Subcutaneous abdominal adipose tissue (tissue), 5 donors: ENCODE data around the gene ANAPC5.
"Not testable (repeated sequence)": the region's sequence is repeated elsewhere in the genome, so short reads cannot be mapped to it uniquely, and the experiment has no call there.

Source experiments
- H3K27ac ChIP-seq: one replicate; pipeline ENCODE4 v1.7.0; 2013; ENCODE audit warnings: low read depth, mild to moderate bottlenecking, inconsistent platforms, low read length, moderate library complexity
- H3K27me3 ChIP-seq, 5 donors: one replicate each; pipeline ENCODE4 v1.7.0; 2013; ENCODE audit warnings: low read length in 5 of 5, inconsistent platforms in 1 of 5; ENCODE audit not compliant: control insufficient read depth in 5 of 5, insufficient read depth in 4 of 5
- H3K36me3 ChIP-seq, 5 donors: one replicate each; pipeline ENCODE4 v1.7.0; 2013; ENCODE audit warnings: low read length in 5 of 5; ENCODE audit not compliant: control insufficient read depth in 5 of 5, insufficient read depth in 5 of 5
- H3K4me1 ChIP-seq, 5 donors: one replicate each; pipeline ENCODE4 v1.7.0; 2013; ENCODE audit warnings: low read length in 5 of 5, mild to moderate bottlenecking in 3 of 5, moderate library complexity in 1 of 5; ENCODE audit not compliant: control insufficient read depth in 5 of 5, insufficient read depth in 5 of 5
- H3K4me3 ChIP-seq, 5 donors: one replicate each; pipeline ENCODE4 v1.7.0; 2013; ENCODE audit warnings: low read length in 5 of 5, low read depth in 1 of 5
- H3K9ac ChIP-seq, 5 donors: one replicate each; pipeline ENCODE4 v1.7.0; 2013; ENCODE audit warnings: low read length in 5 of 5, mild to moderate bottlenecking in 4 of 5, moderate library complexity in 3 of 5
- H3K9me3 ChIP-seq, 5 donors: one replicate each; pipeline ENCODE4 v1.7.0; 2013; ENCODE audit warnings: low read length in 5 of 5; ENCODE audit not compliant: control insufficient read depth in 5 of 5
- donor health status: healthy.
- donor health status: healthy.
- donor health status: healthy.
- donor health status: healthy.
- donor health status: healthy.

ANAPC5 gene

GRCh38 chr12:121323908-121324307 is 28.3 kb downstream of the ANAPC5 start:
- Histone ChIP-seq H3K27ac (no peak overlapping the region), H3K9ac (no peak overlapping the region), H3K4me3 (no peak overlapping the region), H3K36me3 (peaks cover 23 to 69% (median 56%) of the 10 kb centered on the region in 5 donors), H3K27me3 (no peaks in the 10 kb centered on the region), H3K9me3 (no peaks in the 10 kb centered on the region), H3K4me1 (peaks cover 0 to 15% (median 0%) of the 10 kb centered on the region in 5 donors)

GRCh38 chr12:121318121-121318520 is 34.1 kb downstream of the ANAPC5 start:
- Histone ChIP-seq H3K36me3 (peaks cover 6 to 43% (median 26%) of the 10 kb centered on the region in 5 donors), H3K9ac (no peak overlapping the region), H3K4me3 (no peak overlapping the region), H3K4me1 (peaks cover 0 to 2% (median 0%) of the 10 kb centered on the region in 5 donors), H3K27ac (no peak overlapping the region), H3K9me3 (no peaks in the 10 kb centered on the region), H3K27me3 (no peaks in the 10 kb centered on the region)

GRCh38 chr12:121314431-121314830 is 37.8 kb downstream of the ANAPC5 start:
- Histone ChIP-seq H3K36me3 (peaks cover 6 to 38% (median 26%) of the 10 kb centered on the region in 5 donors), H3K9me3 (no peaks in the 10 kb centered on the region), H3K9ac (no peak overlapping the region), H3K4me3 (no peak overlapping the region), H3K4me1 (peaks cover 0 to 6% (median 4%) of the 10 kb centered on the region in 5 donors), H3K27me3 (no peaks in the 10 kb centered on the region), H3K27ac (no peak overlapping the region)

GRCh38 chr12:121310231-121310630 is 42.0 kb downstream of the ANAPC5 start:
- peaks cover 3 to 23% (median 18%) of the 10 kb centered on the region in 5 donors for H3K36me3 ChIP-seq
- H3K27me3 ChIP-seq, H3K9me3 ChIP-seq, H3K4me1 ChIP-seq, H3K4me3 ChIP-seq, H3K9ac ChIP-seq, H3K27ac ChIP-seq: not testable (repeated sequence)

GRCh38 chr12:121307397-121307796 is 44.8 kb downstream of the ANAPC5 start:
- H3K36me3 ChIP-seq, result peaks cover 3 to 23% (median 18%) of the 10 kb centered on the region in 5 donors
- H3K27ac ChIP-seq, H3K9ac ChIP-seq, H3K4me1 ChIP-seq, H3K9me3 ChIP-seq, H3K4me3 ChIP-seq, H3K27me3 ChIP-seq: not testable (repeated sequence)

GRCh38 chr12:121304306-121304705 is 47.9 kb downstream of the ANAPC5 start:
- Histone ChIP-seq H3K36me3 (peaks cover 3 to 13% (median 11%) of the 10 kb centered on the region in 5 donors), H3K9ac (no peak overlapping the region), H3K27ac (no peak overlapping the region), H3K4me1 (peaks cover 0 to under 1% (median 0%) of the 10 kb centered on the region in 5 donors), H3K4me3 (no peak overlapping the region), H3K9me3 (no peaks in the 10 kb centered on the region), H3K27me3 (no peaks in the 10 kb centered on the region)

- H3K27ac ChIP-seq, result no peak overlapping the region
- H3K9ac ChIP-seq, result no peak overlapping the region
- H3K4me1 ChIP-seq, result peaks cover 3 to 11% (median 10%) of the 10 kb centered on the region in 5 donors
- H3K4me3 ChIP-seq, result no peak overlapping the region
- H3K36me3 ChIP-seq, result no peaks in the 10 kb centered on the region
- no peaks in the 10 kb centered on the region for H3K9me3 ChIP-seq
- H3K27me3 ChIP-seq, result no peaks in the 10 kb centered on the region
Measured at GRCh38 chr12:121301876-121302275, 50.3 kb downstream of the ANAPC5 start.

GRCh38 chr12:121300083-121300819 is 52.0 kb downstream of the ANAPC5 start:
- Histone ChIP-seq H3K9ac (no peak overlapping the region), H3K4me1 (peaks cover 3 to 22% (median 21%) of the 10 kb centered on the region in 5 donors), H3K36me3 (no peaks in the 10 kb centered on the region), H3K4me3 (no peak overlapping the region), H3K9me3 (no peaks in the 10 kb centered on the region), H3K27me3 (no peaks in the 10 kb centered on the region), H3K27ac (no peak overlapping the region)

GRCh38 chr12:121299662-121300061 is 52.5 kb downstream of the ANAPC5 start:
- H3K4me1 ChIP-seq, result peaks cover 3 to 28% (median 25%) of the 10 kb centered on the region in 5 donors
- no peak overlapping the region for H3K9ac ChIP-seq
- no peak overlapping the region for H3K4me3 ChIP-seq
- H3K27me3 ChIP-seq, result no peaks in the 10 kb centered on the region
- no peak overlapping the region for H3K27ac ChIP-seq
- H3K36me3 ChIP-seq, result no peaks in the 10 kb centered on the region
- no peaks in the 10 kb centered on the region for H3K9me3 ChIP-seq

GRCh38 chr12:121298411-121298810 is 53.8 kb downstream of the ANAPC5 start:
- not testable (repeated sequence) for H3K27ac ChIP-seq, H3K4me3 ChIP-seq, H3K27me3 ChIP-seq, H3K36me3 ChIP-seq, H3K9ac ChIP-seq, H3K9me3 ChIP-seq
- peaks cover 6 to 40% (median 38%) of the 10 kb centered on the region in 5 donors for H3K4me1 ChIP-seq
